CD4-positive, alpha-beta T cell treated with Interferon gamma for 1 hour (primary cell): ENCODE measurements around the gene DHPS.

ENCODE experiments used
- DNase-seq: peaks from one replicate; pipeline ENCODE4 v3.0.0-alpha.2; 2020

Gene DHPS

DNA sequence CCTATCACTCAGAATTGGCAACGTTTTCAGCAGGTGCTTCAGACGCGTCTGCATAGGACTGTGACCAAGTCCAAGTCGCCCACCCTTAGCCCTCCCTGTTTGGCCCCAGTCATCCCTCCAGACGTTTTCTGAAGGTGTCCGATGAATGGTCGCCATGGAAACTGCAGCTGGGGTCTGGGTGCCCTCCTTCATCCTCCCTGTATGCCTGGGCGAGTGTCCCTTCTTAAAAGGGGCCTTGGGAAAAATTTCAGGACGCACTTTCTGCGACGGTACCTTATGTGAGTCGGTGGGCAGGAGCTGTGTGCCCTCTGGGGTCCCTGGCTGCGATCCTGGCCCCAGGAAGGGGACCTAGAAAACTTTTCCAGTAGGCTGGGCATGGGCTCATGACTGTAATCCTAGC lies 40.2 kb downstream of the DHPS start:
- DNase-seq: no peak

DNA sequence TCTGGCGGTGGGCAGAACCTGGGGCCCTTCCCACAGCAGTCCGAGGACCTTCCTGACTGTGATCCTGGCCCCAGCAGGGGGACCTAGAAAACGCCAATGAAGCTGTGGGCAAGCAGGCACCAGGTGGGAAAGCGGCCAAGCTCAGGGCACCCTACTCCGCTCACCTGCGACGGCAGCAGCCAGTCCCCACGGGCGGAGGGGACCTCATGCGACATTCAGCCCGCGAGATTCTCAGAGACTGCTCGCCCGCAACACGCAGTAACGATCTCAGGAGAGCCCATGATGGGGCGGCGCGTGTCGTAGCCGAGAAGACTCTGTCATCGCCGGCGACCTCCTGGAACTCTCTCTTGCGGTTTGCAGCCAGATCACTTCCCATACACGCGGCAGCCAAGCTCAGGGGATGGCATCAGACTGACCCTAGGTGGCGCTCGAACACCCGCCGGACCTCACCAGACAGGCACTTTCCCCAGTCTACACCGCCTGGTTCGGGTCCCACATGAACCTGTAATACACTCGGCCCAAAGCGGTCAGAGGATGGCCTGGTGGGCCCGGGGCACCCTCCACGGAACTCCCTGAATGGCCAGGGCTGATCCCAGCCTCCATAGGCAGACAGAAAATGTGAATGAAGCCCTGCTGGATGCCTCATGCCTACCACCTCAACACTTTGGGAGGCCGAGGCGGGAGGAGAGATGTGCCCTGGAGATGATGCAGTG lies 41.6 kb downstream of the DHPS start:
- peak; percentile 86 for DNase-seq

DNA sequence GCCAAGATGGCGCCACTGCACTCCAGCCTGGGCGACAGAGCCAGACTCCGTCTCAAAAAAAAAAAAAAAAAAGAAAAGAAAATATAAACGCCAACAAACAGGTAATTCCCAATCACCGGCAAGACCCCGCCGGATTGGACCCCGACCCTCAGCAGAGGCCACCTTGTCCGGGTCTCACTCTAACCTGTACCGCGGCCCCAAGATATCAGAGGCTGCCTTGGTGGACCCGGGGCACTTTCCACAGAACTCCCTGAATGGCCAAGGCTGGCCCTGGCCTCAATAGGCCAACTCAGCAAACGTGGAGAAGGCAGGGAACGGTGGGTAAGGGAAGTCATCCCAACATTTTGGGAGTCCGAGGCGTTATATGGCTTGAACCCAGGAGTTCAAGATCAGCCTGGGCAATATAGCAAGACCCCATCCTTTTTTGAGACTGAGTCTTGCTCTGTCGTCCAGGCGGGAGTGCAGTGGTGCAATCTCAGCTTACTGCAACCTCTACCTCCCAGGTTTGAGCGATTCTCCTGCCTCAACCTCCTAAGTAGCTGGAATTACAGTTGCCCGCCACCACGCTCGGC lies 43.0 kb downstream of the DHPS start:
- DNase-seq: no peak

DNA sequence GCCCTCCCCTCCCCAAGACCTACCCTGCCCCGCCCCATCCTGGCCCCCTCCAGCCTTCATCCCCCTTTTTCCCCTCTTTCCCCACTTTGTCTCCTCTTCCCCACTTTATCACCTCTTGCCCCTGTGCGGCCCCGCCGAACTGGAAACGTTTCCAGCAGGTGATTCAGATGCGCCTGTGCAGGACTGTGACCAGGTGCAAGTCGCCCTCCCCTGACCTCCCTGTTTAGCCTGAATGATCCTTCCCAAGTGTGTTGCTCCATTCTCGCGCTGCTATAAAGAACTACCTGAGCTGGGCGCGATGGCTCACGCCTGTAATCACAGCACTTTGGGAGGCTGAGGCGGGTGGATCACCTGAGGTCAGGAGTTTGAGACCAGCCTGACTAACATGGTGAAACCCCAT lies 45.0 kb downstream of the DHPS start:
- DNase-seq: no peak

DNA sequence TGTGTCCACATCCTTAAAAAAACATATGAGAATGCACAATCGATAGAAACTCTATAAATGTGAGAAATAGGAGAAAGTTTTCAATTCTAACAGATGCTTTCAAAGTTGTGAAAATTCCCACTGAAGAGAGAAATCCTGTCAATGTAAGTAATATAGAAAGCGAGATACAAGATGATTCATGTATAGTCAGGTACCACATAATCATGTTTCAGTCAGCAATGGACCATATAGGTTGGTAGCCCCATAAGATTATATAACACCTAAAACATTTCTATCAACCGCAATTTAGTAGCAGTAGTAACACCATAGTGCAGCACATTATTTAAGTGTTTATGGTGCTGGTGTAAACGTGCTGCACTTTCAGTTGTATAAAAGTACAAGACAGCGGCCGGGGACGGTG lies 52.5 kb downstream of the DHPS start:
- DNase-seq: no peak

DNA sequence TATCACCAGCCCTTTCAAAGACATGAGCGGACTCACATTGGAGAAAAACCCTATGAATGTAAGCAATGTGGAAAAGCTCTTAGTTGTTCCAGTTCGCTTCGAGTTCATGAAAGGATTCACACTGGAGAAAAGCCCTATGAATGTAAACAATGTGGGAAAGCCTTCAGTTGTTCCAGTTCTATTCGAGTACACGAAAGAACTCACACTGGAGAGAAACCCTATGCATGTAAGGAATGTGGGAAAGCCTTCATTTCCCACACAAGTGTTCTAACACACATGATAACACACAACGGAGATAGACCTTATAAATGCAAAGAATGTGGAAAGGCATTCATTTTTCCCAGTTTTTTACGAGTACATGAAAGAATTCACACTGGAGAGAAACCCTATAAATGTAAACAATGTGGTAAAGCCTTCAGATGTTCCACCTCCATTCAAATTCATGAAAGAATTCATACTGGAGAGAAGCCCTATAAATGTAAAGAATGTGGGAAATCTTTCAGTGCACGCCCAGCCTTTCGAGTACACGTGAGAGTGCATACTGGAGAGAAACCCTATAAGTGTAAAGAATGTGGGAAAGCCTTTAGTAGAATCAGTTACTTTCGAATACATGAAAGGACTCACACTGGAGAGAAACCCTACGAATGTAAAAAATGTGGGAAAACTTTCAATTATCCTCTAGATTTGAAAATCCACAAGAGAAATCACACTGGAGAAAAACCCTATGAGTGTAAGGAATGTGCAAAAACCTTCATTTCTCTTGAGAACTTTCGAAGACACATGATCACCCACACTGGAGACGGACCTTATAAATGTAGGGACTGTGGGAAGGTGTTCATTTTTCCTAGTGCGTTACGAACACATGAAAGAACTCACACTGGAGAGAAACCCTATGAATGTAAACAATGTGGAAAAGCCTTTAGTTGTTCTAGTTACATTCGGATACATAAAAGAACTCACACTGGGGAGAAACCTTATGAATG lies 53.3 kb downstream of the DHPS start:
- DNase-seq: no peak

DNA sequence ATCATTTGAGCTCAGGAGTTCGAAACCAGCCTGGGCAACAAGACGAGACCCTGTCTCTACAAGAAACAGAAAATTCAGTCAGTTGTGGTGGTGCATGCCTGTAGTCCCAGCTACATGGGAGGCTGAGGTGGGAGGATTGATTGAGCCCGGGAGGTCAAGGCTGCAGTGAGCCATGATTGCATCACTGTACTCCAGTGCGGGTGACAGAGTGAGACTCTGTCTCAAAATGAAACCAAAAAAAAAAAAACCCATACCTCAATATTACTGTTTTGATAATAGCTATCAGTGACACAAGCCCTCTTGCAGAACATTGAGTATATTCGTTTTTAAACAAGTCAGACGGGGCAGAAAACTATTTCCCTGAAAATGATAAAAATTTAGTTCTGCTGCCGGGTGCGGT lies 54.7 kb downstream of the DHPS start:
- no peak for DNase-seq
